A673 (cell line): ENCODE data around the gene LAX1. TPM values are rescaled to one million over a fixed set of nuclear protein-coding genes. Genes with fewer than 3 reads are reported as not detected.
"Not testable (repeated sequence)": the region's sequence is repeated elsewhere in the genome, so short reads cannot be mapped to it uniquely, and the experiment has no call there.

Experiments used
- BruUV-seq: library from RNA; stranded (reverse); fragments of 400-500 nt; replicated peaks from 2 replicates; lab custom pipeline; 2021; lab: Mats Ljungman, UMichigan
- CTCF ChIA-PET: fragments of 300-600 bp; sonication (Branson Sonifier 250); formaldehyde crosslinking; loops from one replicate; lab custom pipeline; 2022; ENCODE audit warnings: antibody characterized with exemption; lab: Charles Lee
- POLR2A ChIA-PET: fragments of 300-600 bp; sonication (Branson Sonifier 250); formaldehyde crosslinking; loops from one replicate; lab custom pipeline; 2022; ENCODE audit warnings: antibody characterized with exemption; ENCODE audit not compliant: low non-redundant PET; lab: Charles Lee
- DNase-seq: peaks from one replicate; pipeline ENCODE4 v3.0.0-alpha.2; 2015; ENCODE audit warnings: low spot score
- H3K27ac ChIP-seq: fragments of 200-600 bp; sonication (generic); 2 replicates; pipeline ENCODE4 v1.5.1; 2016; ENCODE audit warnings: mixed run types, low read depth, mild to moderate bottlenecking, mixed read lengths, antibody characterized with exemption, low read length; ENCODE audit not compliant: poor library complexity, severe bottlenecking
- H3K27me3 ChIP-seq: fragments of 200-600 bp; sonication (generic); replicated peaks from 2 replicates; pipeline ENCODE4 v1.6.1; 2017; ENCODE audit warnings: mixed run types, low read depth, mild to moderate bottlenecking, mixed read lengths, antibody characterized with exemption, low read length; ENCODE audit not compliant: insufficient read depth, poor library complexity
- H3K36me3 ChIP-seq: fragments of 200-600 bp; sonication (generic); 2 replicates; pipeline ENCODE4 v1.6.1; 2016; ENCODE audit warnings: mixed run types, mild to moderate bottlenecking, mixed read lengths, antibody characterized with exemption, low read length; ENCODE audit not compliant: insufficient read depth, poor library complexity, severe bottlenecking
- H3K4me1 ChIP-seq: fragments of 200-600 bp; sonication (generic); 2 replicates; pipeline ENCODE4 v1.6.1; 2017; ENCODE audit warnings: mixed run types, mild to moderate bottlenecking, mixed read lengths, antibody characterized with exemption, low read length; ENCODE audit not compliant: insufficient read depth, poor library complexity, severe bottlenecking
- H3K4me3 ChIP-seq: fragments of 200-600 bp; sonication (generic); 2 replicates; pipeline ENCODE4 v1.5.1; 2016; ENCODE audit warnings: low read depth, mixed run types, mild to moderate bottlenecking, mixed read lengths, low read length; ENCODE audit not compliant: poor library complexity, severe bottlenecking
- H3K9me3 ChIP-seq: fragments of 200-600 bp; sonication (generic); 2 replicates; pipeline ENCODE4 v1.6.1; 2016; ENCODE audit warnings: mixed run types, low read depth, mild to moderate bottlenecking, mixed read lengths, antibody characterized with exemption, low read length; ENCODE audit not compliant: poor library complexity, severe bottlenecking
- CTCF ChIP-seq: fragments of 300-800, 200-600 bp; sonication (generic); conservative IDR thresholded peaks from 2 replicates; pipeline ENCODE4 v1.5.1; 2017; ENCODE audit warnings: low read depth, mild to moderate bottlenecking, antibody characterized with exemption, low read length, moderate library complexity, mixed read lengths
- EZH2 ChIP-seq: fragments of 200-600 bp; sonication (generic); IDR thresholded peaks from 2 replicates; pipeline ENCODE4 v1.6.1; 2017; ENCODE audit warnings: borderline replicate concordance, low read depth, mild to moderate bottlenecking, mixed read lengths, antibody characterized with exemption, low read length; ENCODE audit not compliant: poor library complexity, severe bottlenecking
- intact Hi-C: fragments of 100-400 bp; cut with micrococcal nuclease; formaldehyde crosslinking; loops from one replicate; pipeline ENCODE4 v1.10.0; 2022; ENCODE audit not compliant: unreplicated experiment
- total RNA-seq: library from RNA; stranded (reverse); gene quantifications from 2 replicates; pipeline ENCODE4 v1.2.3, GENCODE V29; 2021

The LAX1 gene
- total RNA-seq, 1 experiment from 2014 or later: 0.43 TPM

- H3K27me3 ChIP-seq: no peaks in the 10 kb centered on the region
- H3K9me3 ChIP-seq: no peaks in the 10 kb centered on the region
- no peak overlapping the region for H3K4me3 ChIP-seq
- POLR2A ChIA-PET: interaction anchor here (0.7 kb wide), 1 partner anchor 51 kb away, joined by 3 read pairs; no protein-coding TSS in a partner anchor
- CTCF ChIA-PET: no interaction called here
- intact Hi-C loops: no loop called here
- peaks cover 5% of the 10 kb centered on the region for H3K4me1 ChIP-seq
- TF ChIP-seq EZH2 (no peak), CTCF (no peak)
- BruUV-seq: no TSS peak
- H3K27ac ChIP-seq: no peak overlapping the region
- H3K36me3 ChIP-seq: no peaks in the 10 kb centered on the region
- DNase-seq: no peak
Observed at GRCh38 chr1:203756036-203756435, 8.9 kb upstream of the LAX1 start.

GRCh38 chr1:203758749-203759148, 6.2 kb upstream of the LAX1 start:
- H3K27me3 ChIP-seq, H3K9me3 ChIP-seq, H3K27ac ChIP-seq, POLR2A ChIA-PET, intact Hi-C loops, CTCF ChIA-PET, DNase-seq, H3K4me1 ChIP-seq, H3K36me3 ChIP-seq, H3K4me3 ChIP-seq, BruUV-seq: not testable (repeated sequence)

DNA sequence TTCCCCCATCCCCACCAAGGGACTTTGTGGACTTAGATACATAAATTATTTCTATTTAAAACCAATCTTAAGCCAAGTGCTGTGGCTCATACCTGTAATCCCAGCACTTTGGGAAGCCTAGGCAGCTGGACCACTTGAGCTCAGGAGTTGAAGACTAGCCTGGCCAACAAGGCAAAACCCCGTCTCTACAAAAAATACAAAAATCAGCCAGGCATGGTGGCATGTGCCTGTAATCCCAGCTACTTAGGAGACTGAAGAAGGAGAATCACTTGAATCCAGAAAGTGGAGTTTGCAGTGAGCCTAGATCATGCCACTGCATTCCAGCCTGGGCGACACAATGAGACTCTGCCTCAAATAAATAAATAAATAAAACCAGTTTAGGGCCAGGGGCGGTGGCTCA, 4.5 kb upstream of the LAX1 start:
- ChIA-PET CTCF (no interaction called here), POLR2A (no interaction called here)
- no peaks in the 10 kb centered on the region for H3K9me3 ChIP-seq
- TF ChIP-seq CTCF (no peak), EZH2 (no peak)
- no peaks in the 10 kb centered on the region for H3K36me3 ChIP-seq
- DNase-seq: no peak
- H3K4me1 ChIP-seq: no peaks in the 10 kb centered on the region
- no peaks in the 10 kb centered on the region for H3K27me3 ChIP-seq
- intact Hi-C loops: no loop called here
- no peak overlapping the region for H3K4me3 ChIP-seq
- BruUV-seq: no TSS peak
- no peak overlapping the region for H3K27ac ChIP-seq

DNA sequence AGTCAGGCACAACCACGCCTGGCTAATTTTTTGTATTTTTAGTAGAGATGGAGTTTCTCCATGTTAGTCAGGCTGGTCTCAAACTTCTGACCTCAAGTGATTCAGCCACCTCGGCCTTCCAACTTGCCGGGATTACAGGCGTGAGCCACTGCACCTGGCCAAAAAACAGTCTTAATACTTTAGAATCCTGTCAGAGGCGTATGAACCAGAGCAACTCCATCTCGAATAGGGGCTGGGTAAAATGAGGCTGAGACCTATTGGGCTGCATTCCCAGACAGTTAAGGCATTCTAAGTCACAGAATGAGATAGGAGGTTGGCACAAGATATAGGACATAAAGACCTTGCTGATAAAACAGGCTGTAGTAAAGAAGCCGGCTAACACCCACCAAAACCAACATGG, 3.0 kb upstream of the LAX1 start:
- H3K4me1 ChIP-seq, H3K27ac ChIP-seq, H3K27me3 ChIP-seq, intact Hi-C loops, CTCF ChIA-PET, POLR2A ChIA-PET, H3K9me3 ChIP-seq, H3K4me3 ChIP-seq, H3K36me3 ChIP-seq, DNase-seq, BruUV-seq: not testable (repeated sequence)
